HCT116 (cell line): Measurements from ENCODE around the gene PARP14. TPM values are rescaled to one million over a fixed set of nuclear protein-coding genes. Genes with fewer than 3 reads are reported as not detected.
A peak's percentile ranks its signal among the peaks of the same experiment; 100 is the strongest.

Experiments
- ATAC-seq: fragments of 200-7000 bp; cut with Tn5 transposase; 2 replicates; pipeline ENCODE4 v1.9.1; 2020; ENCODE audit warnings: mild to moderate bottlenecking, moderate library complexity
- BruUV-seq: library from RNA; stranded (reverse); fragments of 400-500 nt; replicated peaks from 2 replicates; lab custom pipeline; 2021; lab: Mats Ljungman, UMichigan
- CTCF ChIA-PET: fragments of 300-600 bp; sonication (Branson Sonifier 250); formaldehyde crosslinking; loops from one replicate; lab custom pipeline; 2021; ENCODE audit warnings: antibody characterized with exemption; lab: Charles Lee
- POLR2A ChIA-PET: fragments of 300-600, 350-600 bp; sonication (Branson Sonifier 250); formaldehyde crosslinking; loops from one replicate; lab custom pipeline; 2021; ENCODE audit warnings: antibody characterized with exemption; lab: Charles Lee
- RAD21 ChIA-PET, 2 experiments: fragments of 300-600 bp; sonication (Branson Sonifier 250); formaldehyde crosslinking; loops; one replicate each; lab custom pipeline; 2023; ENCODE audit warnings: low total read pairs in 2 of 2; ENCODE audit not compliant: uncharacterized antibody in 2 of 2, unreplicated experiment in 2 of 2, low non-redundant PET in 1 of 2; lab: Charles Lee
- DNase-seq: peaks from one replicate; pipeline ENCODE4 v3.0.0-alpha.2; 2010; ENCODE audit warnings: low read depth, low spot score
- H2AFZ ChIP-seq: fragments of 200-600 bp; shearing (Covaris generic), sonication (generic); 2 replicates; pipeline ENCODE4 v1.6.1; 2017; ENCODE audit warnings: low read depth, mixed run types, mixed read lengths, antibody characterized with exemption, low read length; ENCODE audit not compliant: poor library complexity, severe bottlenecking
- H3K27ac ChIP-seq: 2 replicates; pipeline ENCODE4 v1.5.1; 2012; ENCODE audit warnings: low read depth, low read length
- H3K27me3 ChIP-seq: fragments of 200-600 bp; sonication (generic); 2 replicates; pipeline ENCODE4 v1.6.1; 2016; ENCODE audit warnings: mixed run types, low read length, mixed read lengths; ENCODE audit not compliant: insufficient read depth
- H3K36me3 ChIP-seq, 2 experiments: fragments of 200-500 bp in 1 of 2; fragments of 200-600 bp in 1 of 2; sonication (Bioruptor generic) in 1 of 2; sonication (generic) in 1 of 2; 2 replicates each; pipeline versions ENCODE4 v1.5.1 to v1.6.1; 2014 to 2016; ENCODE audit warnings: low read length in 2 of 2, inconsistent platforms in 1 of 2, mixed read lengths in 1 of 2, mixed run types in 1 of 2; ENCODE audit not compliant: insufficient read depth in 2 of 2, control insufficient read depth in 1 of 2
- H3K4me1 ChIP-seq, 2 experiments: fragments of 200-600 bp in 1 of 2; sonication (generic) in 1 of 2; 2 replicates each; pipeline versions ENCODE4 v1.5.1 to v1.6.1; 2012 to 2017; ENCODE audit warnings: low read length in 2 of 2, inconsistent platforms in 1 of 2, mild to moderate bottlenecking in 1 of 2, mixed read lengths in 1 of 2, mixed run types in 1 of 2, moderate library complexity in 1 of 2; ENCODE audit not compliant: insufficient read depth in 2 of 2, control insufficient read depth in 1 of 2
- H3K4me2 ChIP-seq: fragments of 200-600 bp; sonication (generic); 2 replicates; pipeline ENCODE4 v1.6.1; 2017; ENCODE audit warnings: mixed run types, low read length, mixed read lengths
- H3K4me3 ChIP-seq, 2 experiments: fragments of 200-600 bp in 1 of 2; sonication (generic) in 1 of 2; replicated peaks in 1 of 2; 2 replicates each; pipeline ENCODE4 v1.5.1; 2011 to 2016; ENCODE audit warnings: low read length in 2 of 2, control low read depth in 1 of 2, low read depth in 1 of 2, mild to moderate bottlenecking in 1 of 2, mixed read lengths in 1 of 2, mixed run types in 1 of 2
- H3K79me2 ChIP-seq: fragments of 200-600 bp; sonication (generic); 2 replicates; pipeline ENCODE4 v1.6.1; 2017; ENCODE audit warnings: mild to moderate bottlenecking, mixed run types, low read length, moderate library complexity, mixed read lengths; ENCODE audit not compliant: insufficient read depth
- H3K9ac ChIP-seq: fragments of 200-600 bp; sonication (generic); 2 replicates; pipeline ENCODE4 v1.6.1; 2016; ENCODE audit warnings: low read length, mixed read lengths
- H3K9me2 ChIP-seq: fragments of 200-600 bp; sonication (generic), shearing (Covaris generic); 2 replicates; pipeline ENCODE4 v1.6.1; 2017; ENCODE audit warnings: mixed run types, mild to moderate bottlenecking, moderate library complexity; ENCODE audit not compliant: insufficient read depth
- H3K9me3 ChIP-seq, 2 experiments: fragments of 200-500 bp in 1 of 2; fragments of 200-600 bp in 1 of 2; sonication (Bioruptor generic) in 1 of 2; sonication (generic) in 1 of 2; 2 replicates each; pipeline ENCODE4 v1.6.1; 2014 to 2017; ENCODE audit warnings: low read length in 2 of 2, mixed read lengths in 2 of 2, inconsistent platforms in 1 of 2, low read depth in 1 of 2, mild to moderate bottlenecking in 1 of 2, mixed run types in 1 of 2, moderate library complexity in 1 of 2; ENCODE audit not compliant: control insufficient read depth in 1 of 2, insufficient read depth in 1 of 2
- H4K20me1 ChIP-seq: fragments of 200-600 bp; sonication (generic), shearing (Covaris generic); 2 replicates; pipeline ENCODE4 v1.6.1; 2017; ENCODE audit warnings: mixed run types, mild to moderate bottlenecking, moderate library complexity; ENCODE audit not compliant: insufficient read depth
- CBX3 ChIP-seq: IDR thresholded peaks from 2 replicates; pipeline ENCODE4 v1.6.1; 2012; ENCODE audit warnings: low read depth
- CEBPB ChIP-seq: IDR thresholded peaks from 2 replicates; pipeline ENCODE4 v1.6.1; 2012; ENCODE audit warnings: low read depth
- EGR1 ChIP-seq: IDR thresholded peaks from 2 replicates; pipeline ENCODE4 v1.6.1; 2012; ENCODE audit warnings: low read depth
- ELF1 ChIP-seq: IDR thresholded peaks from 2 replicates; pipeline ENCODE4 v1.6.1; 2012; ENCODE audit warnings: low read depth, borderline replicate concordance
- EZH2phosphoT487 ChIP-seq: fragments of 200-600 bp; IDR thresholded peaks from 2 replicates; pipeline ENCODE4 v1.6.1; 2018; ENCODE audit warnings: antibody characterized with exemption, borderline replicate concordance
- FOSL1 ChIP-seq: IDR thresholded peaks from 2 replicates; pipeline ENCODE4 v1.6.1; 2012; ENCODE audit warnings: low read depth
- JUND ChIP-seq: IDR thresholded peaks from 2 replicates; pipeline ENCODE4 v1.6.1; 2012
- POLR2AphosphoS5 ChIP-seq: IDR thresholded peaks from 2 replicates; pipeline ENCODE4 v1.6.1; 2011; ENCODE audit warnings: mild to moderate bottlenecking, low read depth, low read length, moderate library complexity
- RAD21 ChIP-seq: IDR thresholded peaks from 2 replicates; pipeline ENCODE4 v1.6.1; 2012; ENCODE audit warnings: low read depth, mild to moderate bottlenecking
- SIN3A ChIP-seq: IDR thresholded peaks from 2 replicates; pipeline ENCODE4 v1.6.1; 2012; ENCODE audit warnings: low read depth
- SP1 ChIP-seq: IDR thresholded peaks from 2 replicates; pipeline ENCODE4 v1.6.1; 2012; ENCODE audit warnings: low read depth
- SRF ChIP-seq: IDR thresholded peaks from 2 replicates; pipeline ENCODE4 v1.6.1; 2012; ENCODE audit warnings: low read depth
- TCF7L2 ChIP-seq: IDR thresholded peaks from 2 replicates; pipeline ENCODE4 v1.7.0; 2011; ENCODE audit warnings: borderline replicate concordance, inconsistent platforms; ENCODE audit not compliant: insufficient read depth, insufficient read length; ENCODE audit errors: extremely low read depth
- YY1 ChIP-seq: IDR thresholded peaks from 2 replicates; pipeline ENCODE4 v1.6.1; 2011; ENCODE audit warnings: low read length, low read depth, moderate library complexity, mild to moderate bottlenecking; ENCODE audit not compliant: insufficient replicate concordance; ENCODE audit errors: extremely low read depth
- ZFX ChIP-seq: fragments of 450-650 bp; IDR thresholded peaks from 2 replicates; pipeline ENCODE4 v1.6.1; 2017
- ZNF274 ChIP-seq: fragments of 200-500 bp; sonication (Bioruptor generic); IDR thresholded peaks from 2 replicates; pipeline ENCODE4 v1.6.1; 2014; ENCODE audit warnings: mild to moderate bottlenecking, low read depth, low read length, inconsistent platforms
- intact Hi-C: fragments of 100-400 bp; cut with micrococcal nuclease; formaldehyde crosslinking; loops from 2 replicates; pipeline ENCODE4 v1.10.0; 2022
- total RNA-seq: library from RNA; stranded (reverse); gene quantifications from one replicate; pipeline ENCODE4 v1.2.1, GENCODE V29; 2021; ENCODE audit not compliant: unreplicated experiment
- TF ChIP-seq, protein P1 (sequence below): IDR thresholded peaks from 2 replicates; pipeline ENCODE4 v1.6.1; 2012; ENCODE audit warnings: low read depth
- TF ChIP-seq, protein P2 (sequence below): IDR thresholded peaks from 2 replicates; pipeline ENCODE4 v1.6.1; 2012
- TF ChIP-seq, protein P3 (sequence below): IDR thresholded peaks from 2 replicates; pipeline ENCODE4 v1.6.1; 2012
- TF ChIP-seq, protein P4 (sequence below): IDR thresholded peaks from 2 replicates; pipeline ENCODE4 v1.6.1; 2011; ENCODE audit warnings: mild to moderate bottlenecking, low read length, moderate library complexity; ENCODE audit not compliant: insufficient replicate concordance; ENCODE audit errors: extremely low read depth

PARP14 gene
- total RNA-seq, 1 experiment from 2014 or later: 12.2 TPM

DNA sequence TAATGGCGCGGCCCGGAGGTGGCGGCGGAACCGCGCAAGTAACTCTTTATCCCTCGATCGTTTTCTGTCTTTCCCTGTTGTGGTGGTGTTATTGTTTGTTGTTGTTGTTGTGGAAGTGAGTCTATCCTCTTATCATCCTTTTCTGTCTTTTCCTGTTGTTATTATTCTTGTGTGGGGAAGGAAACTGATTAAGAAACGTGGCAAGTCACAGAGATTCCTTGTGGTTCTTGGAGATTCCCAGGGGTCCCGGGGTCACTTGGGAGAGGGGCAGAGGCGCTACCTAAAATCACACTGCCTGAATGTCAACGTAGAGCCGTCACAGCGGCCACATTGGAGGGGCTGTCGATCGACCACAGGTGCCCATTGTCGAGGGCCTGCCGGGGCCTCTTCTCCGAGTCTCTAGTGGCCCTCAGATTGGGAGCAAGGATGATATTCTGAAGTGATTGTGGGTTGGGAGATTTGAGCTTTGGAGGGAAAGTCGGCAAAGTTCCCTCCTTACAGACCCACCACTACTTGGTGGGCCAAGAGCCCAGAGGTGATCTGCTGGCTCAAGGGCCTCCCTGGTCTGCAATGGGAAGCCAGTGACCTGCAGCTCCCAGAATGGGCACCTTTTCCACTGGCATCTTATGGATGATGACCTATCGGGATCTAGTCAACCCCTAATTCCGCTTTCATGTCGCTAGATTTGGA lies 790 bp downstream of the PARP14 start:
- peak overlapping the region; percentile 93 for H3K4me2 ChIP-seq
- H2AFZ ChIP-seq: peak overlapping the region; percentile 59
- peak overlapping the region; percentile 84 for H3K9ac ChIP-seq
- no peaks in the 10 kb centered on the region for H3K27me3 ChIP-seq
- TSS peak; percentile 45 for BruUV-seq
- intact Hi-C loops: no loop called here
- TF ChIP-seq ELF1 (no peak), TCF7L2 (no peak), SIN3A (no peak), JUND (no peak), POLR2AphosphoS5 (no peak), FOSL1 (no peak), SP1 (no peak), ZFX (no peak), YY1 (no peak), EGR1 (no peak; the same call in 1 of the 2 replicates), ZNF274 (no peak), SRF (no peak), RAD21 (no peak), CBX3 (no peak), CEBPB (no peak), EZH2phosphoT487 (no peak)
- TF ChIP-seq, protein P1, sequence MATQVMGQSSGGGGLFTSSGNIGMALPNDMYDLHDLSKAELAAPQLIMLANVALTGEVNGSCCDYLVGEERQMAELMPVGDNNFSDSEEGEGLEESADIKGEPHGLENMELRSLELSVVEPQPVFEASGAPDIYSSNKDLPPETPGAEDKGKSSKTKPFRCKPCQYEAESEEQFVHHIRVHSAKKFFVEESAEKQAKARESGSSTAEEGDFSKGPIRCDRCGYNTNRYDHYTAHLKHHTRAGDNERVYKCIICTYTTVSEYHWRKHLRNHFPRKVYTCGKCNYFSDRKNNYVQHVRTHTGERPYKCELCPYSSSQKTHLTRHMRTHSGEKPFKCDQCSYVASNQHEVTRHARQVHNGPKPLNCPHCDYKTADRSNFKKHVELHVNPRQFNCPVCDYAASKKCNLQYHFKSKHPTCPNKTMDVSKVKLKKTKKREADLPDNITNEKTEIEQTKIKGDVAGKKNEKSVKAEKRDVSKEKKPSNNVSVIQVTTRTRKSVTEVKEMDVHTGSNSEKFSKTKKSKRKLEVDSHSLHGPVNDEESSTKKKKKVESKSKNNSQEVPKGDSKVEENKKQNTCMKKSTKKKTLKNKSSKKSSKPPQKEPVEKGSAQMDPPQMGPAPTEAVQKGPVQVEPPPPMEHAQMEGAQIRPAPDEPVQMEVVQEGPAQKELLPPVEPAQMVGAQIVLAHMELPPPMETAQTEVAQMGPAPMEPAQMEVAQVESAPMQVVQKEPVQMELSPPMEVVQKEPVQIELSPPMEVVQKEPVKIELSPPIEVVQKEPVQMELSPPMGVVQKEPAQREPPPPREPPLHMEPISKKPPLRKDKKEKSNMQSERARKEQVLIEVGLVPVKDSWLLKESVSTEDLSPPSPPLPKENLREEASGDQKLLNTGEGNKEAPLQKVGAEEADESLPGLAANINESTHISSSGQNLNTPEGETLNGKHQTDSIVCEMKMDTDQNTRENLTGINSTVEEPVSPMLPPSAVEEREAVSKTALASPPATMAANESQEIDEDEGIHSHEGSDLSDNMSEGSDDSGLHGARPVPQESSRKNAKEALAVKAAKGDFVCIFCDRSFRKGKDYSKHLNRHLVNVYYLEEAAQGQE: no peak
- TF ChIP-seq, protein P2, sequence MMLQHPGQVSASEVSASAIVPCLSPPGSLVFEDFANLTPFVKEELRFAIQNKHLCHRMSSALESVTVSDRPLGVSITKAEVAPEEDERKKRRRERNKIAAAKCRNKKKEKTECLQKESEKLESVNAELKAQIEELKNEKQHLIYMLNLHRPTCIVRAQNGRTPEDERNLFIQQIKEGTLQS: no peak
- TF ChIP-seq, protein P3, sequence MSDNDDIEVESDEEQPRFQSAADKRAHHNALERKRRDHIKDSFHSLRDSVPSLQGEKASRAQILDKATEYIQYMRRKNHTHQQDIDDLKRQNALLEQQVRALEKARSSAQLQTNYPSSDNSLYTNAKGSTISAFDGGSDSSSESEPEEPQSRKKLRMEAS: no peak
- TF ChIP-seq, protein P4, sequence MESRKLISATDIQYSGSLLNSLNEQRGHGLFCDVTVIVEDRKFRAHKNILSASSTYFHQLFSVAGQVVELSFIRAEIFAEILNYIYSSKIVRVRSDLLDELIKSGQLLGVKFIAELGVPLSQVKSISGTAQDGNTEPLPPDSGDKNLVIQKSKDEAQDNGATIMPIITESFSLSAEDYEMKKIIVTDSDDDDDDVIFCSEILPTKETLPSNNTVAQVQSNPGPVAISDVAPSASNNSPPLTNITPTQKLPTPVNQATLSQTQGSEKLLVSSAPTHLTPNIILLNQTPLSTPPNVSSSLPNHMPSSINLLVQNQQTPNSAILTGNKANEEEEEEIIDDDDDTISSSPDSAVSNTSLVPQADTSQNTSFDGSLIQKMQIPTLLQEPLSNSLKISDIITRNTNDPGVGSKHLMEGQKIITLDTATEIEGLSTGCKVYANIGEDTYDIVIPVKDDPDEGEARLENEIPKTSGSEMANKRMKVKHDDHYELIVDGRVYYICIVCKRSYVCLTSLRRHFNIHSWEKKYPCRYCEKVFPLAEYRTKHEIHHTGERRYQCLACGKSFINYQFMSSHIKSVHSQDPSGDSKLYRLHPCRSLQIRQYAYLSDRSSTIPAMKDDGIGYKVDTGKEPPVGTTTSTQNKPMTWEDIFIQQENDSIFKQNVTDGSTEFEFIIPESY: no peak
- DNase-seq: no peak
- H3K36me3 ChIP-seq: no peaks in the 10 kb centered on the region
- RAD21 ChIA-PET: no interaction called here
- CTCF ChIA-PET: no interaction called here
- peak overlapping the region; percentile 68; the same call in 1 of the 2 replicates for H3K27ac ChIP-seq
- H3K9me3 ChIP-seq: no peaks in the 10 kb centered on the region
- peaks cover 7% of the 10 kb centered on the region; the same call in 1 of the 2 replicates for H3K79me2 ChIP-seq
- H4K20me1 ChIP-seq: no peaks in the 10 kb centered on the region
- peaks cover 13 to 29% of the 10 kb centered on the region in 2 experiments; a peak in 3 of 4 replicates for H3K4me1 ChIP-seq
- POLR2A ChIA-PET: no interaction called here
- ATAC-seq: no peak
- H3K4me3 ChIP-seq: peak overlapping the region; percentile 77 to 85
- H3K9me2 ChIP-seq: no peaks in the 10 kb centered on the region
